ENCODE results near the gene SFTPA1.
"Not testable (repeated sequence)": the region's sequence is repeated elsewhere in the genome, so short reads cannot be mapped to it uniquely, and the experiment has no call there.

Gene SFTPA1

DNA sequence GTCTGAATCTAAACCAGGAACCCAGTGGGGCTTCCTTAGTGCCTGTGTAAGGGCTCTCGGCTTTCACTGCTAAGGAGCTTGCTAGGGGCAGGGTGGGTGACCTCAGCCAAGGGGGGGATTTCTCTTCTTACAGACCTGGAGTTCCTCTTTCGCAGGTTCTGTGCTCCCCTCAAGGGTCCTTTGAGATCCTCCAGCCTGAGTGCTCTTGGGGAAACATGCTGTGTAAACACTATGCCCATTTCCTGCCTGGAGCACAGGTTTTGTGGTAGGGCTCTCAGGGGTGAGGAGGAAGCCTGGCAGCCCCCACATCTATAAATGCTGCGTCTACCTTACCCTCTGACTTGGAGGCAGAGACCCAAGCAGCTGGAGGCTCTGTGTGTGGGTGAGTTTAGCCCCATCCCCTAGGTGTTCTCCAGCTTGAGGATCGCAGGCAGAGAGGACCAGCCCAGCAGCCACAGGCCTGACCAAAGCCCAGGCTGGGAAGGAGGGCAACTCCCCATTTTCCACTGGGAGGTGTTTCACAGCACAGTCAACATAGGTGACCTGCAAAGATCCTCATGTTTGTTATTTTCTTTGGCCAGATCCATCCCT lies at the start of gene SFTPA1:
Gene SFTPA1 (plus strand): TSS at position 339 of the 591 bp plus-strand sequence. CDS start 887 bp downstream, outside the sequence.
- no peak for DNase-seq

GRCh38 chr10:79561257-79561656 lies 49.5 kb upstream of the SFTPA1 start:
- no peak for DNase-seq

DNA sequence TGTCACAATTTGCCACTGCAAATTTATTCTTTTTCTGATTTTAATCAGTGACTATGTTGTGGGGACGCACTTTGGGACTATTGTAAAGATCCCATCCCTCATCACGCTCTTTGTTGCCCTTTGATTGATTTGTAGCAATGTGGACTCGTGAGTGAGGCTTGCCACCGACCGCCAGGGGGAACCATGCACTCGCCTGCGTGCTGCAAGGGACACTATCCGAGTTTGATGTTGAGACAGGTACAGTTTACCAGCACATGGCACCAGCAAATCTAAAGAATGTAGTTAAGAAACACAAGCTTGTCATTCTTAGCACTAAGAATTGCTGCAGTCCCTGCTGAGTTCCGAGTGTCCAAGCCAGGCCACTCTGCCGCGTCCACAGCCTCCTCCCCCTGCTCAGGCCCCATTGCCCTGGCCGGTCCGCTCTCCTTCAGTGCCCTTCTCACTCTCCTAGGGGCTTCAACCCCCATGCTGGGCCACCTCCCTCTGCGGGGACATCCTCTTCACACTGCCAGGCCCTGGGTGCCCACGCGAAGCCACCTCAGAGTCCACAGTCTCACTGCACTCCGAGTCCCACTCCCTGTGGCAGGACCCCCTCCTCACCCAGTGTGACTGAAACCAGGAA lies 48.5 kb upstream of the SFTPA1 start:
- DNase-seq, result peak; percentile 77

GRCh38 chr10:79563426-79563825 lies 47.3 kb upstream of the SFTPA1 start:
- no peak for DNase-seq

DNA sequence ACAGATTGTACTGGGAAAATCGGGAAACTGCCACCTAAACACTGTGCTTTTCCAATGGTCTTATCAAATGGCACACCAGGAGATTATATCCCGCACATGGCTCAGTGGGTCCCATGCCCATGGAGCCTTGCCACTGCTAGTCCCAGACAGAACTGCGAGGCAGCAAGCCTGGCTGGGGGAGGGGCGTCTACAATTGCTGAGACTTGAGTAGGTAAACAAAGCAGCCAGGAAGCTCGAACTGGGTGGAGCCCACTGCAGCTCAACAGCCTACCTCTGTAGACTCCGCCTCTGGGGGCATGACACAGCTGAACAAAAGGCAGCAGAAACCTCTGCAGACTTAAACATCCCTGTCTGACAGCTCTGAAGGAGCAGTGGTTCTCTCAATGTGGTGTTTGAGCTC lies 40.1 kb upstream of the SFTPA1 start:
- not testable (repeated sequence) for DNase-seq

- no peak for DNase-seq
Measured at GRCh38 chr10:79579361-79579760, 31.4 kb upstream of the SFTPA1 start.

DNA sequence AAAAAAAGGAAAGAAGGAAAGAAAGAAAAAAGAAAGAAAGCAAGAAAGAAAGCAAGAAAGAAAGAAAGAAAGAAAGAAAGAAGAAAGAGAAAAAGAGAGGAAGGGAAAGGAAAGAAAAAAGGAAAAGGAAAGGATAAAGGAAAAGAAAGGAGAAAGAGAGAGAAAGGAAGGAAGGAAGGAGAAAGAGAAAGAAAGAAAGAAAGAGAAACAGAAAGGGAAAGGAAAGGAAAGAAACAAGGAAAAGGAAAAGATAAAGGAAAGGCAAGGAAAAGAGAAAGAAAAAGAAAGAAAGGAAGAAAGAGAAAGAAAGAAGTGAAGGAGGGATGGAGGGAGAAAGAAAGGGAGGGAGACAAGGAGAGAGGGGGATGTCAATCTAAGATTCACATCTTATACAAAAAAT lies 29.7 kb upstream of the SFTPA1 start:
- DNase-seq, result no peak

DNA sequence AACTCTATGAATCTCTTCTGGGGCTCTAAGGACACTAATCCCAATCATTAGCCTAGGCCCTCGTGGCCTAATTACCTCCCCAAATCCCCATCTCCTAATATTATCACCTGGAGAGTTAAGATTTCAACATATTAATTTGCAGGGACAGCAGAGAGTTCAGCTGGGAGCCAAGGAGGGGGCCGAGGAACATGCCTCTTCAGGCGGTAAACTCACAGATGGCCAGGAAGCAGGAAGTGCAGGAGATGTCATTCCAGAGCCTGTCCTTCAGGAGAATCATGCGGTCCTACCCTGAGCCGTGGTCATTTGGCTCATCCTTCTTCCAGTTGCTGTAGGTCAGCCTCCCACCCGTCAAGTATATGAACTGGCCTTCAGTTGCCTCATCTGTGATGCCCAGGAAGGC lies 28.6 kb upstream of the SFTPA1 start:
- no peak for DNase-seq

DNA sequence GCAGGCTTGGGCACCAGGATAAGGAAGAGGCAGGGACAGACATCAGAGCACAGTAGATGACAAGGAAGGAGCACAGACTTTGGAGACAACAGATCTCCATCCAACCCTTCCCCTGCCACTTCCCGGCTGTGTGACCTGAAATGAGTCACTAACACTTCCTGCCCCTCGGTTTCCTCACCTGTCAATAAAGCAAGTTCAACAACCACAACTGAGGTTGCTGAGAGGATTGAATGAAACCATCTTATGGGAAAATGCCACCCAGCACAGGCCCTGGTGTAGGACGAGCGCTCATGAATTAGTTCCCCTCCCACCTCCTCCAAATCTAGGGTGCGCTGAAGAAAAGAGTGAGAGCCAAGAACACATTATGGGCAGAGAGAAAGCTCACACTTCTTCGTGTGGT lies 27.8 kb upstream of the SFTPA1 start:
- DNase-seq, result not testable (repeated sequence)

- no peak for DNase-seq
Measured at GRCh38 chr10:79583488-79584024, 27.2 kb upstream of the SFTPA1 start.

GRCh38 chr10:79585870-79586527 lies 24.7 kb upstream of the SFTPA1 start:
- DNase-seq, result no peak

GRCh38 chr10:79586933-79587332 lies 23.8 kb upstream of the SFTPA1 start:
- DNase-seq, result no peak

GRCh38 chr10:79588800-79589199 lies 21.9 kb upstream of the SFTPA1 start:
- no peak for DNase-seq

DNA sequence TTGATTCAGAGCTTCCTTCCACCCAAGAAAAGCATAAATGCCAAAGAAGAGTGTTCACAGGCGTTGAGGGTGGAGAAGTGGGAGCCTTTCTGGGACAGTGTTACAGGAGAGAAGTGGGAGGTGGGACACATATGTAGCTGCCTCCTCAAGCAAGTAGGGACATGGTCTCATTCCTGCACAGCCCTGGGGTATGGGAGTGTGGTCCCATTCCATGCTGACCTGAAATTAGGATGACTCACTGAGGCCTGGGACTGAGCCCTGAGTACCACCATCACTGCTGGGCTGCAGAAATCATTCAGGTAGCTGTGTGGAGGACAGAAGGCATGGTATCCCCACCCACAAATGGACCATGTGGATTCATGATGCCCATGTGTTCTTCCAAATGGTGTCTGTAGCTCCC lies 17.4 kb upstream of the SFTPA1 start:
- no peak for DNase-seq

GRCh38 chr10:79594565-79594964 lies 16.2 kb upstream of the SFTPA1 start:
- DNase-seq, result not testable (repeated sequence)

DNA sequence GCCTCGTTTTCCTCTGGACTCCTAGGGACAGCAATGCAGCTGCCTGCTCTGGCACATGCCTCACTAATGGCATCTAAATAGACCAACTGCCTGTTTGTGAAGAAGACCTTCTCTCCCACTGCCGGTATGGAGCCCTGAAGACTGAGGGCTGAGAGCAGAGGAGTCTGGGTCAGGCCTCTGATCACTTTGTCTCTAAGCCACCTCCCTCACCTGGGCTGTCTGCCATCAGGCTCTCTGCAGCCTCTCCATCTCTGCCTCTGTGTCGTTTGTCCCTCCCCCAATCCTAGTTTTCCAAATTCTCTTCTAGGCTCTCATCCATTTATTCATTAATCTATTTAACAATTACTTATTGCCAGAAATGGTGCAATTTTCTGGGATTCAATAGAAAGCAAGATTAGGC lies 15.2 kb upstream of the SFTPA1 start:
- DNase-seq, result no peak

DNA sequence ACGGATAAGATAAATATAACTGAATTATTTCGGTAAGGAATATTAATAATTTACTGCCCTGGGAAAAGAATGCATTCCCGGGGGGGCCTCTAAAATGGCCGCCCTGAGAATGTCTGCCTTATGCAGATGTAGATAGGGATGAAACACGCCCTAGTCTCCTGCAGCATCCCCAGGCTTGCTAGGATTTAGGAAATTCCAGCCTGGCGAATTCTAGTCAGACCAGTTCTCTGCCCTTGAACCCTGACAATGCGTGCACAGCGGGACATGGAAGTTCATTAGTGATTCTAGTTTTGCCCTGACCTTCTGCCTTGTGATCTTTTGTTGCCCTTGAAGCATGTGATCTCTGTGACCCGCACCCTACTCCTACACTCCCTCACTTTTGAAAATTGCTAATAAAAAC lies 11.1 kb upstream of the SFTPA1 start:
- not testable (repeated sequence) for DNase-seq

DNA sequence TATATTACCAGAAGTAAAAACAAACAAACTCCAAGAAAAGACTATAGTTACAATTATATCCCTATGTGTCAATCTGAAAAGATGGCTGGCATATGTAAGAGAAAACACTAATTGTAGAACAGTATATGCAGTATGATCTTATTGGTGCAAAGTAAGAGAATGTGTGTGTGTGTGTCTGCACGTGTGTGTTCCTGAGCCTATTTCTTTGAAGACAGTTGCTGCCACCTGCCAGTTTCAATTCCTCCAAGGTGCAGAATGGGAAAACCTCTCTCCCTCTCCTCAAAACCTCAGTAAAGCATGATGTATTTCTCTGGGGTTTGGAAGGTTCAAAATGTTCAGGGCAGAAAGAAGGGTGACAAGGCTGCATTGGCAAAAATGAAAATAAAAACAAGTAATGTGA lies 8.8 kb upstream of the SFTPA1 start:
- no peak for DNase-seq

GRCh38 chr10:79602953-79603352 lies 7.8 kb upstream of the SFTPA1 start:
- DNase-seq, result no peak

- no peak for DNase-seq
Measured at GRCh38 chr10:79604294-79604693, 6.4 kb upstream of the SFTPA1 start.

- DNase-seq, result no peak
Measured at GRCh38 chr10:79605308-79605707, 5.4 kb upstream of the SFTPA1 start.

DNA sequence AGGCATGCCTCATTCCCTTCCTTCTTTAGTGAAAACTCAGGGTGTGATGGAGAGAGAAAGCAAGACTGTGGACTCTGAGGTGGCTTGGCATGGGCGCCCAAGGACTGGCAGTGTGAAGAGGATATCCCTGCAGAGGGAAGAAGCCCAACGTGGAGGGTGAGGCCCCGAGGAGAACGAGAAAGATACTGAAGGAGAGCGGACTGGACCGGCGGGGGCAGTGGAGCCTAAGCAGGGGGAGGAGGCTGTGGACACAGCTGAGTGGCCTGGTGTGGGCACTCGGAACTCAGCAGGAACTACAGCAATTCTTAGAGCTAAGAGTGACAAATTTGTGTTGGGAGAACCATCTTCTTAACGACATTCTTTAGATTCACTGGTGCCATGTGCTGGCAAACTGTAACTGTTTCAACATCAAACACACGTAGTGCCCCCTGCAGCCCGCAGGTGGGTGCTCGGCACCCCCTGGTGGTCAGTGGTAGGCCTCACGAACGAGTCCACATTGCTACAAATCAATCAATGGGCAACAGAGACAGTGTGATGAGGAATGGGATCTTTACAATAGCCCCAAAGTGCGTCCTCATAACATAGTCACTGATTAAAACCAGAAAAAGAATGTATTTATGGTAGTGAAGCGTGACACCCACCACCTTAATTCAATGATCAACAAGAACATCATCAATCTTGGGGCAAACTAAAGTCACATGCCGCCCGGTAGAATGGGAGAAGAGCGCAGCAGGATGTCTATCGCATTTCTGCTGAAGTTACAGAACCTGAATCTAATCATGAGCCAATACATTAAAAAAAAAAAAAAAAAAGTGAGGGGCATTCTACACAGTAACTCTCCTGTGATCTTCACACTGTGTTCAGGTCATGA lies 2.0 kb upstream of the SFTPA1 start:
- peak; percentile 74 for DNase-seq

All from activated CD8-positive, alpha-beta memory T cell treated with anti-CD3 and anti-CD28 coated beads, Interleukin-2, amount 50 U/mL, for 48 hours (primary cell).